Measurements from ENCODE around the gene DIP2B. TPM values are rescaled to one million over a fixed set of nuclear protein-coding genes. Genes with fewer than 3 reads are reported as not detected.

The DIP2B gene
- total RNA-seq, 1 experiment from 2014 or later, result 20.0 TPM

DNA sequence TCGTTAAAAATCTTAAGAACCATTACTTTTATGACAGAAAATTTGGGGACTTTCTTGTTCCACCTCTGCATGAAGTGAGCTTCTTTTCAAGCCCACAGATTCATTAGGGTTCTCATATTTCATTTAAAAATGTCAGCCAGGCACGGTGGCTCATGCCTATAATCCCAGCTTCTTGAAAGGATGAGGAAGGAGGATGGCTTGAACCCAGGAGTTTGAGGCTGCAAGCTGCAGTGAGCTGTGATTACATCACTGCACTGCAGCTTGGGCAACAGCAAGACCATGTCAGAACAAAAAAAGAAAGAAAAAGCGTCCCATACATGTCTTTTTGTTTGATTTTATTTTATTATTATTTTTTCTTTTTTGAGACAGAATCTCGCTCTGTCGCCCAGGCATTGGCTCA lies 215.7 kb downstream of the DIP2B start:
- Histone ChIP-seq H3K56ac (ENCODE audit: insufficient read length, low read depth, low read length) (no peak overlapping the region), H2BK5ac (ENCODE audit: insufficient read length, low read length) (no peak overlapping the region), H4K20me1 (ENCODE audit: control insufficient read depth, insufficient read depth, insufficient read length) (no peaks in the 10 kb centered on the region), H2AFZ (ENCODE audit: low read length) (no peak overlapping the region), H3K23me2 (ENCODE audit: insufficient read length, low read depth, low read length, poor library complexity, severe bottlenecking) (no peaks in the 10 kb centered on the region), H3T11ph (ENCODE audit: low read length) (no peak overlapping the region), H3K9me3 (ENCODE audit: control insufficient read depth, low read depth, low read length) (no peaks in the 10 kb centered on the region), H3K27ac (ENCODE audit: insufficient read length, low read depth, low read length) (no peak overlapping the region), H3K4ac (ENCODE audit: low read depth, low read length) (no peak overlapping the region), H3K18ac (ENCODE audit: insufficient read length, low read depth, low read length) (no peak overlapping the region), H2AK5ac (ENCODE audit: insufficient read length, low read length) (no peak overlapping the region), H4K91ac (ENCODE audit: insufficient read length, low read depth, low read length) (no peak overlapping the region), H3K14ac (ENCODE audit: insufficient read depth, low read length) (no peak overlapping the region), H4K8ac (replicated peaks; ENCODE audit: insufficient read length, low read depth, low read length) (no peak overlapping the region), H3K9ac (ENCODE audit: extremely low read depth, insufficient read length, low read length) (no peak overlapping the region), H3K23ac (ENCODE audit: insufficient read length, low read depth, low read length) (no peak overlapping the region), H2BK15ac (ENCODE audit: low read depth, low read length) (no peak overlapping the region), H4K5ac (ENCODE audit: insufficient read length, low read depth, low read length) (no peak overlapping the region), H2BK120ac (ENCODE audit: low read depth, low read length, poor library complexity, severe bottlenecking) (no peak overlapping the region), H3K79me1 (ENCODE audit: insufficient read depth, low read depth, low read length, poor library complexity, severe bottlenecking) (no peaks in the 10 kb centered on the region), H3K4me2 (ENCODE audit: insufficient read depth, insufficient read length, low read length) (no peak overlapping the region), H2BK12ac (ENCODE audit: insufficient read length, low read depth, low read length) (no peak overlapping the region), H3K27me3 (ENCODE audit: insufficient read depth, low read length) (no peaks in the 10 kb centered on the region), H2BK20ac (ENCODE audit: low read depth, low read length, poor library complexity, severe bottlenecking) (no peak overlapping the region), H3K79me2 (ENCODE audit: insufficient read depth, low read length) (no peaks in the 10 kb centered on the region), H3K4me1 (ENCODE audit: insufficient read depth, low read length) (no peaks in the 10 kb centered on the region)
- Mint-ChIP-seq H3K9me3 (no peaks in the 10 kb centered on the region), H3K4me1 (no peaks in the 10 kb centered on the region), H3K27me3 (ENCODE audit: low read depth) (no peaks in the 10 kb centered on the region), H3K36me3 (ENCODE audit: insufficient read depth in 1 of 3, low read depth in 3 of 3) (peaks cover 19 to 64% (median 52%) of the 10 kb centered on the region in 3 experiments; a peak in 6 of 7 replicates), H3K27ac (no peak overlapping the region), H3K4me3 (no peak overlapping the region)
- TF ChIP-seq, protein P1, sequence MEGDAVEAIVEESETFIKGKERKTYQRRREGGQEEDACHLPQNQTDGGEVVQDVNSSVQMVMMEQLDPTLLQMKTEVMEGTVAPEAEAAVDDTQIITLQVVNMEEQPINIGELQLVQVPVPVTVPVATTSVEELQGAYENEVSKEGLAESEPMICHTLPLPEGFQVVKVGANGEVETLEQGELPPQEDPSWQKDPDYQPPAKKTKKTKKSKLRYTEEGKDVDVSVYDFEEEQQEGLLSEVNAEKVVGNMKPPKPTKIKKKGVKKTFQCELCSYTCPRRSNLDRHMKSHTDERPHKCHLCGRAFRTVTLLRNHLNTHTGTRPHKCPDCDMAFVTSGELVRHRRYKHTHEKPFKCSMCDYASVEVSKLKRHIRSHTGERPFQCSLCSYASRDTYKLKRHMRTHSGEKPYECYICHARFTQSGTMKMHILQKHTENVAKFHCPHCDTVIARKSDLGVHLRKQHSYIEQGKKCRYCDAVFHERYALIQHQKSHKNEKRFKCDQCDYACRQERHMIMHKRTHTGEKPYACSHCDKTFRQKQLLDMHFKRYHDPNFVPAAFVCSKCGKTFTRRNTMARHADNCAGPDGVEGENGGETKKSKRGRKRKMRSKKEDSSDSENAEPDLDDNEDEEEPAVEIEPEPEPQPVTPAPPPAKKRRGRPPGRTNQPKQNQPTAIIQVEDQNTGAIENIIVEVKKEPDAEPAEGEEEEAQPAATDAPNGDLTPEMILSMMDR (conservative IDR thresholded peaks at IDR 0.05), result no peak
- no peak for DNase-seq
- no CpG with 5 or more reads among the region's 5 CpGs for WGBS (ENCODE audit: extremely low coverage, insufficient read length, low lambda C conversion rate)

All from H9 (cell line).